ENCODE data around the gene SMYD3.

Gene SMYD3

GRCh38 chr1:246203180-246203579, 303.9 kb downstream of the SMYD3 start:
- no peak for DNase-seq

GRCh38 chr1:246200738-246201137, 306.3 kb downstream of the SMYD3 start:
- DNase-seq, result no peak

- DNase-seq, result no peak
Measured at GRCh38 chr1:246200225-246200624, 306.9 kb downstream of the SMYD3 start.

GRCh38 chr1:246199086-246199645, 307.9 kb downstream of the SMYD3 start:
- peak; percentile 24 for DNase-seq

GRCh38 chr1:246198115-246198816, 308.8 kb downstream of the SMYD3 start:
- no peak for DNase-seq

GRCh38 chr1:246197076-246197475, 310.0 kb downstream of the SMYD3 start:
- no peak for DNase-seq

- DNase-seq, result no peak
Measured at GRCh38 chr1:246195296-246195695, 311.8 kb downstream of the SMYD3 start.

- DNase-seq, result no peak
Measured at GRCh38 chr1:246193537-246193936, 313.5 kb downstream of the SMYD3 start.

GRCh38 chr1:246189126-246189525, 318.0 kb downstream of the SMYD3 start:
- no peak for DNase-seq

GRCh38 chr1:246187834-246188372, 319.2 kb downstream of the SMYD3 start:
- no peak for DNase-seq

- no peak for DNase-seq
Measured at GRCh38 chr1:246184503-246184902, 322.6 kb downstream of the SMYD3 start.

- no peak for DNase-seq
Measured at GRCh38 chr1:246182149-246182851, 324.8 kb downstream of the SMYD3 start.

GRCh38 chr1:246181241-246181640, 325.8 kb downstream of the SMYD3 start:
- DNase-seq, result no peak

GRCh38 chr1:246179401-246179800, 327.7 kb downstream of the SMYD3 start:
- DNase-seq, result no peak

- no peak for DNase-seq
Measured at GRCh38 chr1:246178717-246179311, 328.3 kb downstream of the SMYD3 start.

- DNase-seq, result no peak
Measured at GRCh38 chr1:246176126-246177024, 330.7 kb downstream of the SMYD3 start.

- DNase-seq, result no peak
Measured at GRCh38 chr1:246170574-246171261, 336.4 kb downstream of the SMYD3 start.

- no peak for DNase-seq
Measured at GRCh38 chr1:246169486-246169885, 337.6 kb downstream of the SMYD3 start.

- DNase-seq, result no peak
Measured at GRCh38 chr1:246169019-246169418, 338.1 kb downstream of the SMYD3 start.

GRCh38 chr1:246166841-246167240, 340.2 kb downstream of the SMYD3 start:
- DNase-seq, result no peak

GRCh38 chr1:246165826-246166709, 341.0 kb downstream of the SMYD3 start:
- peak; percentile 37 for DNase-seq

Data from retina (tissue), 1 donor.